Testis (tissue), 3 donors: ENCODE data around the gene PCDHA5. TPM values are rescaled to one million over a fixed set of nuclear protein-coding genes. Genes with fewer than 3 reads are reported as not detected.

Experiments used
- DNase-seq: peaks from one replicate; pipeline ENCODE4 v3.0.0-alpha.2; 2019
- H3K27ac ChIP-seq, 2 donors: fragments of 200-600 bp; sonication (generic); one replicate each; pipeline ENCODE4 v1.5.1; 2019
- H3K27me3 ChIP-seq: fragments of 200-600 bp; sonication (generic); one replicate; pipeline ENCODE4 v1.5.1; 2019
- H3K36me3 ChIP-seq: fragments of 200-600 bp; sonication (generic); one replicate; pipeline ENCODE4 v1.5.1; 2017; ENCODE audit warnings: low read depth; ENCODE audit errors: missing control alignments
- H3K4me1 ChIP-seq: fragments of 200-600 bp; sonication (generic); one replicate; pipeline ENCODE4 v1.5.1; 2019
- H3K4me3 ChIP-seq, 2 donors: fragments of 200-600 bp; sonication (generic); one replicate each; pipeline ENCODE4 v1.5.1; 2017 to 2019
- H3K9me3 ChIP-seq: fragments of 200-600 bp; sonication (generic); one replicate; pipeline ENCODE4 v1.5.1; 2017
- POLR2A ChIP-seq: fragments of 450-650 bp; IDR thresholded peaks from one replicate; pipeline ENCODE4 v1.6.1; 2017; ENCODE audit warnings: antibody characterized with exemption, mild to moderate bottlenecking, moderate library complexity
- WGBS, 2 donors: methylation state at CpG; one replicate each; pipeline ENCODE4 v1.1.5; 2018; 5-methylcytosine and 5-hydroxymethylcytosine counted together
- intact Hi-C: fragments of 100-400 bp; cut with DNase I; formaldehyde crosslinking; loops from one replicate; pipeline ENCODE4 v1.15.1; 2023; ENCODE audit warnings: low total_unique reads
- polyA plus RNA-seq: library from polyadenylated mRNA; stranded (reverse); fragments of 350-450 nt; fragmentation: Illumina TruSeq; extraction: RNeasy Lipid Tissue Mini Kit (QIAGEN cat#74804); gene quantifications from one replicate; pipeline ENCODE4 v1.2.3, GENCODE V29; 2014; ENCODE audit warnings: low read depth, low replicate concordance; ENCODE audit not compliant: insufficient read depth
- total RNA-seq, 2 donors: library from RNA; depleted of rRNA; stranded (reverse); fragments of >200 nt; gene quantifications; one replicate each; pipeline ENCODE4 v1.2.3, GENCODE V29; 2016
- TF ChIP-seq, protein P1 (sequence below), 3 experiments: fragments of 450-650 bp in 2 of 3; fragments of 200-600 bp in 1 of 3; sonication (generic) in 1 of 3; IDR thresholded peaks; one replicate each; pipeline ENCODE4 v1.5.1; 2016 to 2019; ENCODE audit warnings: antibody characterized with exemption in 3 of 3, mild to moderate bottlenecking in 2 of 3, moderate library complexity in 1 of 3

The PCDHA5 gene
- total and polyA plus RNA-seq, 3 donors from 2014 or later = 0.21 to 1.7 (median 1.0) TPM

- H3K4me1 ChIP-seq = no peaks in the 10 kb centered on the region
- H3K36me3 ChIP-seq = no peaks in the 10 kb centered on the region
- 9 to 12% methylated on average over 23 to 41 of the region's 41 CpGs for WGBS, 2 donors
- H3K27ac ChIP-seq = no peak within 1 kb of the TSS
- DNase-seq = peak; percentile 52
- no peaks in the 10 kb centered on the region for H3K9me3 ChIP-seq
- intact Hi-C loops = no loop called here
- TF ChIP-seq, protein P1, sequence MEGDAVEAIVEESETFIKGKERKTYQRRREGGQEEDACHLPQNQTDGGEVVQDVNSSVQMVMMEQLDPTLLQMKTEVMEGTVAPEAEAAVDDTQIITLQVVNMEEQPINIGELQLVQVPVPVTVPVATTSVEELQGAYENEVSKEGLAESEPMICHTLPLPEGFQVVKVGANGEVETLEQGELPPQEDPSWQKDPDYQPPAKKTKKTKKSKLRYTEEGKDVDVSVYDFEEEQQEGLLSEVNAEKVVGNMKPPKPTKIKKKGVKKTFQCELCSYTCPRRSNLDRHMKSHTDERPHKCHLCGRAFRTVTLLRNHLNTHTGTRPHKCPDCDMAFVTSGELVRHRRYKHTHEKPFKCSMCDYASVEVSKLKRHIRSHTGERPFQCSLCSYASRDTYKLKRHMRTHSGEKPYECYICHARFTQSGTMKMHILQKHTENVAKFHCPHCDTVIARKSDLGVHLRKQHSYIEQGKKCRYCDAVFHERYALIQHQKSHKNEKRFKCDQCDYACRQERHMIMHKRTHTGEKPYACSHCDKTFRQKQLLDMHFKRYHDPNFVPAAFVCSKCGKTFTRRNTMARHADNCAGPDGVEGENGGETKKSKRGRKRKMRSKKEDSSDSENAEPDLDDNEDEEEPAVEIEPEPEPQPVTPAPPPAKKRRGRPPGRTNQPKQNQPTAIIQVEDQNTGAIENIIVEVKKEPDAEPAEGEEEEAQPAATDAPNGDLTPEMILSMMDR (IDR thresholded peaks at IDR 0.05) = peak in 2 of 3 experiments; percentile 25 to 35
- no peak for TF ChIP-seq POLR2A
- H3K4me3 ChIP-seq = peak within 1 kb of the TSS in 1 of 2 donors; percentile 18
- H3K27me3 ChIP-seq = no peaks in the 10 kb centered on the region
Observed at GRCh38 chr5:140868721-140869554, 47.5 kb downstream of the PCDHA5 start, which contains the start of gene PCDHA11. PCDHA11 (plus strand) TSS chr5:140868957; CDS start chr5:140869104, 147 bp downstream.

DNA sequence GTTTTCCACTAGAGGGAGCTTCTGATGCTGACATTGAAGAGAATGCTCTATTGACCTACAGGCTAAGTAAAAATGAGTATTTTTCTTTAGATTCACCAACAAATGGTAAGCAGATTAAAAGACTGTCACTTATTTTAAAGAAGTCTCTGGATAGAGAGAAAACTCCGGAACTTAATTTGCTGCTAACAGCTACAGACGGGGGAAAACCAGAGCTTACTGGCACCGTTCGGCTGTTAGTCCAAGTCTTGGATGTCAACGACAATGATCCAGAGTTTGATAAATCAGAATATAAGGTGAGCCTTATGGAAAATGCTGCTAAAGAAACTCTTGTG, 48.1 kb downstream of the PCDHA5 start:
- no peaks in the 10 kb centered on the region for H3K9me3 ChIP-seq
- 37 to 42% methylated on average over 5 of the region's 5 CpGs for WGBS, 2 donors
- H3K27me3 ChIP-seq = no peaks in the 10 kb centered on the region
- H3K27ac ChIP-seq = no peak overlapping the region
- no peaks in the 10 kb centered on the region for H3K4me1 ChIP-seq
- H3K4me3 ChIP-seq = peak overlapping the region in 1 of 2 donors; percentile 18
- DNase-seq = no peak
- intact Hi-C loops = no loop called here
- no peaks in the 10 kb centered on the region for H3K36me3 ChIP-seq
- TF ChIP-seq, protein P1 (IDR thresholded peaks at IDR 0.05) = no peak
- TF ChIP-seq POLR2A = no peak

DNA sequence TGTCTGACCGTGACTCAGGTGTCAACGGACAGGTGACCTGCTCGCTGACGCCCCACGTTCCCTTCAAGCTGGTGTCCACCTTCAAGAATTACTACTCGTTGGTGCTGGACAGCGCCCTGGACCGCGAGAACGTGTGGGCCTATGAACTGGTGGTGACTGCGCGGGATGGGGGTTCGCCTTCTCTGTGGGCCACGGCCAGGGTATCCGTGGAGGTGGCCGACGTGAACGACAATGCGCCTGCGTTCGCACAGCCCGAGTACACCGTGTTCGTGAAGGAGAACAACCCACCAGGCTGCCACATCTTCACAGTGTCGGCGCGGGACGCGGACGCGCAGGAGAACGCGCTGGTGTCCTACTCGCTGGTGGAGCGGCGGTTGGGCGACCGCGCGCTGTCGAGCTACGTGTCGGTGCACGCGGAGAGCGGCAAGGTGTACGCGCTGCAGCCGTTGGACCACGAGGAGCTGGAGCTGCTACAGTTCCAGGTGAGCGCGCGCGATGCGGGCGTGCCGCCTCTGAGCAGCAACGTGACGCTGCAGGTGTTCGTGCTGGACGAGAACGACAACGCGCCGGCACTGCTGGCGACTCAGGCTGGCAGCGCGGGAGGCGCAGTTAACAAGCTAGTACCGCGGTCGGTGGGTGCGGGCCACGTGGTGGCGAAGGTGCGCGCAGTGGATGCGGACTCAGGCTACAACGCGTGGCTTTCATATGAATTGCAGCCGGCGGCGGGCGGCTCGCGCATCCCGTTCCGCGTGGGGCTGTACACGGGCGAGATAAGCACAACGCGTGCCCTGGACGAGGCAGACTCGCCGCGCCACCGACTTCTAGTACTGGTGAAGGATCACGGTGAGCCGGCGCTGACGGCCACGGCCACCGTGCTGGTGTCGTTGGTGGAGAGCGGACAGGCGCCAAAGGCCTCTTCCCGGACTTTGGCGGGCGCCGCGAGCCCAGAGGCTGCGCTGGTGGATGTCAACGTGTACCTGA, 49.1 kb downstream of the PCDHA5 start:
- intact Hi-C loops = no loop called here
- no peak overlapping the region for H3K27ac ChIP-seq
- WGBS, 2 donors = 39 to 41% methylated on average over 14 to 71 of the region's 114 CpGs
- H3K27me3 ChIP-seq = no peaks in the 10 kb centered on the region
- no peaks in the 10 kb centered on the region for H3K4me1 ChIP-seq
- DNase-seq = peak; percentile 14
- no peaks in the 10 kb centered on the region for H3K36me3 ChIP-seq
- no peak for TF ChIP-seq POLR2A
- TF ChIP-seq, protein P1 (IDR thresholded peaks at IDR 0.05) = no peak
- H3K4me3 ChIP-seq = peak overlapping the region; percentile 19 to 23
- no peaks in the 10 kb centered on the region for H3K9me3 ChIP-seq

Other genes with a start within 250 kb of the PCDHA5 start
- gene CD14, start 188.4 kb upstream of the PCDHA5 start, total RNA-seq = 10 to 100 TPM; 23.7 to 41.1 TPM
- 40.5 TPM for gene CD14, start 188.4 kb upstream of the PCDHA5 start, polyA plus RNA-seq
- gene TMCO6, start 182.2 kb upstream of the PCDHA5 start, total RNA-seq = 100 to 1,000 TPM in 1 of 2 donors, 10 to 100 TPM in 1; 58.0 to 103 TPM
- 34.5 TPM for gene TMCO6, start 182.2 kb upstream of the PCDHA5 start, polyA plus RNA-seq
- gene NDUFA2, start 174.0 kb upstream of the PCDHA5 start, total RNA-seq = 100 to 1,000 TPM in 1 of 2 donors, 10 to 100 TPM in 1; 82.6 to 109 TPM
- 116 TPM for gene NDUFA2, start 174.0 kb upstream of the PCDHA5 start, polyA plus RNA-seq
- gene IK, start 173.8 kb upstream of the PCDHA5 start, total RNA-seq = 100 to 1,000 TPM; 160 to 192 TPM
- 187 TPM for gene IK, start 173.8 kb upstream of the PCDHA5 start, polyA plus RNA-seq
- gene WDR55, start 156.7 kb upstream of the PCDHA5 start, total RNA-seq = 10 to 100 TPM; 17.6 to 21.1 TPM
- 11.7 TPM for gene WDR55, start 156.7 kb upstream of the PCDHA5 start, polyA plus RNA-seq
- gene DND1, start 148.0 kb upstream of the PCDHA5 start, total RNA-seq = 10 to 100 TPM; 31.8 to 47.2 TPM
- gene DND1, start 148.0 kb upstream of the PCDHA5 start, polyA plus RNA-seq = 21.8 TPM
- 10 to 100 TPM; 58.7 to 63.9 TPM for gene HARS1, start 130.2 kb upstream of the PCDHA5 start, total RNA-seq
- gene HARS1, start 130.2 kb upstream of the PCDHA5 start, polyA plus RNA-seq = 73.4 TPM
- 10 to 100 TPM; 40.2 to 43.1 TPM for gene HARS2, start 130.2 kb upstream of the PCDHA5 start, total RNA-seq
- gene HARS2, start 130.2 kb upstream of the PCDHA5 start, polyA plus RNA-seq = 30.8 TPM
- gene ZMAT2, start 121.2 kb upstream of the PCDHA5 start, total RNA-seq = 10 to 100 TPM; 28.5 to 30.2 TPM
- gene ZMAT2, start 121.2 kb upstream of the PCDHA5 start, polyA plus RNA-seq = 50.5 TPM
- 1 to 10 TPM; 1.7 to 2.6 TPM for gene PCDHA1, start 35.5 kb upstream of the PCDHA5 start, total RNA-seq
- gene PCDHA1, start 35.5 kb upstream of the PCDHA5 start, polyA plus RNA-seq = 1.8 TPM
- gene PCDHA2, start 26.8 kb upstream of the PCDHA5 start, total RNA-seq = 1 to 10 TPM; 1.0 to 1.3 TPM
- gene PCDHA2, start 26.8 kb upstream of the PCDHA5 start, polyA plus RNA-seq = 0.57 TPM
- 1 to 10 TPM in 1 of 2 donors, under 1 TPM in 1; 0.79 to 2.0 TPM for gene PCDHA3, start 20.6 kb upstream of the PCDHA5 start, total RNA-seq
- 0.74 TPM for gene PCDHA3, start 20.6 kb upstream of the PCDHA5 start, polyA plus RNA-seq
- 1 to 10 TPM; 3.4 to 4.5 TPM for gene PCDHA4, start 14.5 kb upstream of the PCDHA5 start, total RNA-seq
- 1.3 TPM for gene PCDHA4, start 14.5 kb upstream of the PCDHA5 start, polyA plus RNA-seq
- gene PCDHA6, start 6.3 kb downstream of the PCDHA5 start, total RNA-seq = 1 to 10 TPM; 2.3 to 4.6 TPM
- gene PCDHA6, start 6.3 kb downstream of the PCDHA5 start, polyA plus RNA-seq = 0.88 TPM
- gene PCDHA7, start 12.7 kb downstream of the PCDHA5 start, total RNA-seq = 1 to 10 TPM; 2.7 to 3.8 TPM
- gene PCDHA7, start 12.7 kb downstream of the PCDHA5 start, polyA plus RNA-seq = 0.78 TPM
- gene PCDHA8, start 19.6 kb downstream of the PCDHA5 start, total RNA-seq = 1 to 10 TPM; 1.2 to 1.9 TPM
- 0.24 TPM for gene PCDHA8, start 19.6 kb downstream of the PCDHA5 start, polyA plus RNA-seq
- gene PCDHA9, start 26.8 kb downstream of the PCDHA5 start, total RNA-seq = 1 to 10 TPM; 2.0 to 2.3 TPM
- gene PCDHA9, start 26.8 kb downstream of the PCDHA5 start, polyA plus RNA-seq = 1.1 TPM
- 1 to 10 TPM; 3.3 to 4.4 TPM for gene PCDHA10, start 34.3 kb downstream of the PCDHA5 start, total RNA-seq
- 0.95 TPM for gene PCDHA10, start 34.3 kb downstream of the PCDHA5 start, polyA plus RNA-seq
- gene PCDHA11, start 47.3 kb downstream of the PCDHA5 start, total RNA-seq = 1 to 10 TPM; 2.9 to 4.6 TPM
- 2.7 TPM for gene PCDHA11, start 47.3 kb downstream of the PCDHA5 start, polyA plus RNA-seq
- gene PCDHA12, start 53.7 kb downstream of the PCDHA5 start, total RNA-seq = 1 to 10 TPM; 4.0 to 4.3 TPM
- gene PCDHA12, start 53.7 kb downstream of the PCDHA5 start, polyA plus RNA-seq = 1.9 TPM
- gene PCDHA13, start 60.5 kb downstream of the PCDHA5 start, total RNA-seq = 1 to 10 TPM; 4.4 to 4.7 TPM
- 1.8 TPM for gene PCDHA13, start 60.5 kb downstream of the PCDHA5 start, polyA plus RNA-seq
- 1 to 10 TPM; 5.5 to 7.5 TPM for gene PCDHAC1, start 104.7 kb downstream of the PCDHA5 start, total RNA-seq
- 1.8 TPM for gene PCDHAC1, start 104.7 kb downstream of the PCDHA5 start, polyA plus RNA-seq
- gene PCDHAC2, start 144.9 kb downstream of the PCDHA5 start, total RNA-seq = 10 to 100 TPM; 15.5 to 19.6 TPM
- gene PCDHAC2, start 144.9 kb downstream of the PCDHA5 start, polyA plus RNA-seq = 9.4 TPM
- gene PCDHB1, start 229.8 kb downstream of the PCDHA5 start, total RNA-seq = under 1 TPM; 0.12 to 0.16 TPM
- 0.07 TPM for gene PCDHB1, start 229.8 kb downstream of the PCDHA5 start, polyA plus RNA-seq